Activated naive CD8-positive, alpha-beta T cell treated with anti-CD3 and anti-CD28 coated beads, Interleukin-2, amount 50 U/mL, for 24 hours (primary cell): ENCODE measurements around the gene ZDHHC1.

ENCODE experiments used
- ATAC-seq: fragments of 150-1000 bp; cut with Tn5 transposase; one replicate; pipeline ENCODE4 v1.10.0; 2021
- DNase-seq: peaks from one replicate; pipeline ENCODE4 v3.0.0; 2021
- H3K27ac Mint-ChIP-seq: one replicate; pipeline ENCODE4 v1.8.0; 2021; ENCODE audit warnings: mild to moderate bottlenecking, mixed read lengths
- H3K27me3 Mint-ChIP-seq: one replicate; pipeline ENCODE4 v1.8.0; 2021; ENCODE audit warnings: mixed read lengths
- H3K36me3 Mint-ChIP-seq: one replicate; pipeline ENCODE4 v1.8.0; 2021; ENCODE audit warnings: low read depth, mixed read lengths
- H3K4me1 Mint-ChIP-seq: one replicate; pipeline ENCODE4 v1.8.0; 2021; ENCODE audit warnings: mixed read lengths
- H3K4me3 Mint-ChIP-seq: one replicate; pipeline ENCODE4 v1.8.0; 2021; ENCODE audit warnings: mild to moderate bottlenecking, moderate library complexity, mixed read lengths
- H3K9me3 Mint-ChIP-seq: one replicate; pipeline ENCODE4 v1.8.0; 2021; ENCODE audit warnings: mixed read lengths

Gene ZDHHC1

DNA sequence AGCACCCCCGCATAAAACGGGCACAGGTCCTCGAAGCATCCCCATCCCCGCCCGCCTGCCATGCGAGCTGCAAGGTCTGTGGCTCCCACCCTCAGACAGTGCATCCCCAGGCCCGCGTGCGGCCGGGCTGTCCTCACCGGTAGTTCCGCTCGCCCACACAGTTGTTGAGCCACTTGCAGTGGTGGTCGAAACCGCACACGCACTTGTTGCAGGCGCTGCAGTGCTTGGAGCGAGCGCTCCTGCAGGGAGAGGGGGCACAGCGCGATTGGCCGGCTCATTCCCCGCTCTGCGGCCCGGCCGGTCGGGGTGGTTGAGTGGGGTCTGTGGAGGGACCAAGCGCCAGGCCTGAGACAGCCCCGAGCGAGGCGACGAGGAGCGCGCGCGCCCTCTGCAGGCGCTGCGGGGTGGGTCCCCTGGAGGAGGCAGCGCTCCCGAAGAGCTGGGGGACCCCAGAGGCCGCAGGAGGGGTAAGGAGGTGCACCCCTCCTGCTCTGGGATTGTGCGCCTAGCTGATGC, 17.0 kb downstream of the ZDHHC1 start:
- peak; percentile 71 for ATAC-seq
- H3K4me3 Mint-ChIP-seq, result no peak overlapping the region
- peaks cover under 1% of the 10 kb centered on the region for H3K4me1 Mint-ChIP-seq
- no peak overlapping the region for H3K27ac Mint-ChIP-seq
- no peaks in the 10 kb centered on the region for H3K9me3 Mint-ChIP-seq
- H3K36me3 Mint-ChIP-seq, result no peaks in the 10 kb centered on the region
- H3K27me3 Mint-ChIP-seq, result peaks cover 16% of the 10 kb centered on the region
- peak; percentile 70 for DNase-seq

DNA sequence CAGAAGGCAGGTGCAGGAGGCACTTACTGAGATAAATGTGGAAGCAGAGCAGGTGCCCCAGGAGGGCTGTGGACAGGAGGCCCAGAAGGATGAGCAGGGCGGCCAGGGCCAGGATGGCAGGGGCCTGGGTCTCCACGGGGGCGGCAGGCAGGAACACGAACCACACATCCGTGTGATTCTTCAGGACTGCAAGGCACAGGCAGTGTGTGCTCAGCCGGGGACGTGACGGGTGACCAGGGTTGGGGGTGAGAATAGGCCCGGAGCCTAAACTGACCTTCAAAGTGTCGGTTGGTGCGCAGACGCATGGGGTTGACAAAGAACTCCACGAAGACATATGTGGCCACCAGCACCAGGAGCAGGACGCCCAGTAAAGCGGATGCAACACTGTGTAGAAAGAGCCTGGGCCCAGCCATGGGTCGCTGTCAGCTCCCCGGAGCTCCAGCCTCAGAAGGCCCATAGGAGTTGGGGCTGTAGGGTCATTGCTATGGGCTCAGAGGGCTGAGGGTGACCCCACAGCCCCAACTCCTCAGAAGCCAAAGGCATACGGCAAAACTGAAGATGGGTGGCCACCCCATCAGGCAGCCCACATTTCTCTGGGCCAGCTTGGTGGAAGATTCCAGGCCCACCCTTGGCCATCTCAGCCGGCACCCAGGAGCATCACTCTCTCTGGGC, 17.6 kb downstream of the ZDHHC1 start:
- Mint-ChIP-seq H3K27ac (no peak overlapping the region), H3K9me3 (no peaks in the 10 kb centered on the region), H3K4me1 (peaks cover 4% of the 10 kb centered on the region), H3K27me3 (peaks cover 22% of the 10 kb centered on the region), H3K36me3 (no peaks in the 10 kb centered on the region), H3K4me3 (no peak overlapping the region)
- no peak for ATAC-seq
- DNase-seq, result no peak

DNA sequence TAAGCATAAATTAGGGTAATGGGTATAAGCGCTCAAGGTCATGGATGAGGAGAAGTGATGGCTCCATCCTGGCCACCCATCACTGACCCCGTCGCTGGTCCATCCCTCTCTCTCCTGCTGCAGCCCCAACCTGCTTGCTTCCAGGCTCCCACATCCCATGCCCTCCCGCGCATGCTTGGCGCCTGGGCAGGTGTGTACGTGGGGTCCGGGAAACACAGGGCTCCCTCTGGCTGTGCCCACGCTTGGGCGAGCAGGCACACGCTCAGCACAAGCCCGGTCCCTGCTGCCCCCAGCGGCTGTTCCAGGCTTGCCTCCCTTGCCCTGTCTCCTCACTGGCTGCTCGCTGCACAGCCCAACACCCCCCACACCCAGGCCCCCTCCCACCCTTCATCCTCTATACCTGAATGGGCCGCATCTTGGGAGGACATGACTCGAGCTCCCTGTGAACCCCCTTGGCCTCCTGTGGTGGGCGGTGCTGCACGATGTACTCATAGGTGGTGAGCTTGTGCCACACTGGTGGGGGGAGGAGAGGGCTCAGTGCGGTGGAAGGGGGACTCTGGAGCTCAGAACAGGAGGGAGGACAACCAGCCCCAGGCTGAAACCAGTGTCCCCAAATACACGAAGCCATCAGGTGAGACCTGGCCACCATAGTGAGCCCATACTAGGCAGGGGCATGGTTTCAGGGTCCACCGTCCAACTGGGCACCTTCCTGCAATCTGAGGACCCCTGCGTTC, 18.3 kb downstream of the ZDHHC1 start:
- H3K27ac Mint-ChIP-seq, result no peak overlapping the region
- no peaks in the 10 kb centered on the region for H3K36me3 Mint-ChIP-seq
- H3K9me3 Mint-ChIP-seq, result no peaks in the 10 kb centered on the region
- H3K27me3 Mint-ChIP-seq, result peaks cover 21% of the 10 kb centered on the region
- peaks cover 4% of the 10 kb centered on the region for H3K4me1 Mint-ChIP-seq
- H3K4me3 Mint-ChIP-seq, result no peak overlapping the region
- DNase-seq (no peak), ATAC-seq (no peak)

DNA sequence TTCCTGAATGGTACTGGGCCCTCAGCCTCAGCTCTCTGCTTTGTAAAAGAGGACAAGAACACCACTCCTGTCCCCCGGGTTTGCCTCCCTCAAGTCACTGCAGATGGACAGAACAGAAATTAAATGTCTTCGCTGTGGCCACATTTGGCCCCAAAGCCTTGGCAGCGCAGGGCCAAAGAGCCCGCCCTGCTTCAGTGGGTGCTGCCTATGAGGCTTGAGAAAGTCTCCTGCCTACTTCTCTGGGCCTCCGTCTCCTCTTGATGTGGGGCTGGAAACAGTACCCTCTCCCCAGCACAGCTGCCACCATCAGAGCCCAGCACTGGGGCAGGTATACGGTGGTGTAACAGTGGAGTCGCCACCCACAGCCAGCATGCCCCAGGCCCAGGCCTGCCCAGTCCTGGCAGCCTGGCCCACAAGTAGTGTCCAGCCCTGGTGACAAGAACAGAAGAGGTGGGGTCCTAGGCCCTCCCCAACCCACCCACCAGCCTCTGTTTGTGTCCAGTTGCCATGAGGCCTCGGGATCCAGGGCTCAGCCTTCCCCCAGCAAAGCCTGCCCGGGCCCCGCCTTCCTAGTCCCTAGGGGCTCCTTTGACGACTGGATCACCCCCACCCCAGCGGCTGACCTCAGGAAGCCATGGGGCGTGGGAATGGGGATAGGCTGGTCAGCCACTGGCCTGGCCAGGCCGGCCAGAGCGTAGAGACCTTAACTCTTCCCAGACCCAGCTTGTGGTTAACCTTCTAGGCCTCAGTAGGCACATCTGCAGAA, 19.1 kb downstream of the ZDHHC1 start:
- H3K4me3 Mint-ChIP-seq, result no peak overlapping the region
- H3K27me3 Mint-ChIP-seq, result peaks cover 27% of the 10 kb centered on the region
- ATAC-seq (no peak), DNase-seq (no peak)
- no peaks in the 10 kb centered on the region for H3K36me3 Mint-ChIP-seq
- H3K9me3 Mint-ChIP-seq, result no peaks in the 10 kb centered on the region
- peaks cover 4% of the 10 kb centered on the region for H3K4me1 Mint-ChIP-seq
- no peak overlapping the region for H3K27ac Mint-ChIP-seq

DNA sequence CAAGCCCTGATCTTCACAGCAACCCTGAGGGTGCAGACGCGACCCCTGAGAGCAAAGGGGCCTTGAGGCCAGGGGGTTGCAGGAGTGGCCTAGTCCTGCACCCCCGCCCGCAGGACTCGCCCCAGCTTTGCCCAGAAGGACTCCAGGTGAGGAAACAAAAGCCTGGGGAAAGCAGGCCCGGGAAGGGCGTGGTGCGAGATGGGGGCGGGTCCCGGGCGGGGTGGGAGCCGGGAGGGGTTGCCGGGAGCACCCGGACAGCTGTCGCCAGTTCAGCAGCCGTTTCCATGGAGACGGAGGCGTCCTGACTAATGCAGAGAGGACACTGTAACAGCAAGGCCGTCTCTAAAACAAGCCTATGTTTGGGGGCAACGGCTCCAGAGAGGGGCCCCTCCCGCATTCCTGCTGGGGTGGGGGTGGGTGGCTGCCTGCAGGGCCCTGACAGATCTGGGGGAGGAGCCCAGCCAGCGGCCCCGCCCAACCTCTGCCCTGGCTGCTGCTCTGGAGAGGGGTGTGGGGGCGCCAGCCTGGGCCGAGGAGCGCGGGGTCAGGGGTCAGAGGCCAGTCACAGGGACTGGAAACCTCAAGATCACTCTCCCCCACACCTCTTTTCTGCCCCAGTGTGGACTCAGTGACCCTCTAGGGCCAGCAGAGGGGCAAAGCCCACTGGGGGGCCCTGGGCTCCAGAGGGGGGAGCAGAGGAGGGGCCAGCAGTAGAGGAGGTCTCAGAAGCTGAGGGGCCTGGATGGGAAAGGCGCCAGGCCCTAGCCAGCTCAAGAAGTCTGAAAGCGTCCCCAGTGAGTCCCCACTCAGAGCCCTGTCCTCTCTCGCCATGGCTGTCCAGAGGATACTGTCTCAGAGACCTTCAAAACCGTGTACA, 19.9 kb downstream of the ZDHHC1 start:
- no peak for ATAC-seq
- H3K27ac Mint-ChIP-seq, result no peak overlapping the region
- peaks cover 31% of the 10 kb centered on the region for H3K27me3 Mint-ChIP-seq
- no peak overlapping the region for H3K4me3 Mint-ChIP-seq
- DNase-seq, result no peak
- peaks cover 4% of the 10 kb centered on the region for H3K4me1 Mint-ChIP-seq
- no peaks in the 10 kb centered on the region for H3K9me3 Mint-ChIP-seq
- no peaks in the 10 kb centered on the region for H3K36me3 Mint-ChIP-seq

DNA sequence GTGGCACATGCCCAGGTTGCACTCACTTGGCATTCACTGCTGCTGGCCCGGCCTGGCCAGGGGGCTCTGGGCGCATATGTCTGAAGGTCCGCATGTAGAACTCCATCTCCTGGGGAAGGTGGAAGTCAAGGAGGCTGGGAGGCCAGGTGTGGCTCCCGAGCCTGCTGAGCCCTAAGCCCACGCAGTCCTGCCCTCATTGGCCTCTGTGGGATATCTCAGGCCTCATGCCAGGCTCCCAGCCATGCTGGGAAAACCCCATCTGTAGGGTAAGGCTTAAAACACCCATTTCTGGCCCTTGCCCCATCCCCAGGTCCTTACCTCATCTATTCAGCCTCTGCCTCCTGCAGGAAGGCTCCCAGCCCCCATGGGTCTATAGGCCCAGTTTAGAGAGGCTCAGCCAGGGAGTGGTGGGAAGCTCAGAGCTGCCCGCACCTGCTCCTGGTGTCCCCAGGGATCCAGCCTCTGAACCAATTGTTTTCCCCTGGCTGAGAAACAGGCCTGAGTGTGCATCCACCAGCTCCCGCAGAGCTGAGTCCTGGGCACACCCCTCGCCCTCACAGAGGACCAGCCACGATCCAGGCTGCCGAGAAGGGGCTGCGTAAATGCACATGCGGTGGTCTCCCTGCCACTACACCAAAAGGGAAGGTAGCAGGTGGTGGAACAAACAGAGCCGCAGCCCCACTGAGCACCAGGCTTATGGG, 20.7 kb downstream of the ZDHHC1 start:
- DNase-seq (no peak), ATAC-seq (no peak)
- peaks cover 32% of the 10 kb centered on the region for H3K27me3 Mint-ChIP-seq
- no peaks in the 10 kb centered on the region for H3K36me3 Mint-ChIP-seq
- H3K4me1 Mint-ChIP-seq, result peaks cover 4% of the 10 kb centered on the region
- no peak overlapping the region for H3K27ac Mint-ChIP-seq
- H3K9me3 Mint-ChIP-seq, result no peaks in the 10 kb centered on the region
- H3K4me3 Mint-ChIP-seq, result no peak overlapping the region

DNA sequence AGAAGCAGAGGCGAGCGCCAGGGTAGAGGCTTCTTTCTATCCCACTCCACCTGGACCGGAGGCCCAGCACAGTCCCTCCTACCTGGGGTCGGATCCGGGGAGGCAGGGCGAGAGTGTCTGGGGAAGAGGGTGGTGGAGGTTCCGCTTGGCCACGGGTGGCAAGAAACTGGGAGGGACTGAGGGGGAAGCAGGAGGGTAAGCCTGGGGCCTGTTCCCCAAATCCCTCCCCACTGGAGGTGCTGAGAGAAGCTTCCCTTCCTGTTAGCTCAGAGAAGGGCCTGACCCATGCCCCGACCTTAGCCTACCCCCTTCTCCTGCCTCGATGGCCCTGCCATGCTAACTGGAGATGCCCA, 21.2 kb downstream of the ZDHHC1 start:
- no peak for ATAC-seq
- no peak for DNase-seq
- Mint-ChIP-seq H3K9me3 (no peaks in the 10 kb centered on the region), H3K27me3 (peaks cover 32% of the 10 kb centered on the region), H3K36me3 (no peaks in the 10 kb centered on the region), H3K4me1 (peaks cover 4% of the 10 kb centered on the region), H3K27ac (no peak overlapping the region), H3K4me3 (no peak overlapping the region)

DNA sequence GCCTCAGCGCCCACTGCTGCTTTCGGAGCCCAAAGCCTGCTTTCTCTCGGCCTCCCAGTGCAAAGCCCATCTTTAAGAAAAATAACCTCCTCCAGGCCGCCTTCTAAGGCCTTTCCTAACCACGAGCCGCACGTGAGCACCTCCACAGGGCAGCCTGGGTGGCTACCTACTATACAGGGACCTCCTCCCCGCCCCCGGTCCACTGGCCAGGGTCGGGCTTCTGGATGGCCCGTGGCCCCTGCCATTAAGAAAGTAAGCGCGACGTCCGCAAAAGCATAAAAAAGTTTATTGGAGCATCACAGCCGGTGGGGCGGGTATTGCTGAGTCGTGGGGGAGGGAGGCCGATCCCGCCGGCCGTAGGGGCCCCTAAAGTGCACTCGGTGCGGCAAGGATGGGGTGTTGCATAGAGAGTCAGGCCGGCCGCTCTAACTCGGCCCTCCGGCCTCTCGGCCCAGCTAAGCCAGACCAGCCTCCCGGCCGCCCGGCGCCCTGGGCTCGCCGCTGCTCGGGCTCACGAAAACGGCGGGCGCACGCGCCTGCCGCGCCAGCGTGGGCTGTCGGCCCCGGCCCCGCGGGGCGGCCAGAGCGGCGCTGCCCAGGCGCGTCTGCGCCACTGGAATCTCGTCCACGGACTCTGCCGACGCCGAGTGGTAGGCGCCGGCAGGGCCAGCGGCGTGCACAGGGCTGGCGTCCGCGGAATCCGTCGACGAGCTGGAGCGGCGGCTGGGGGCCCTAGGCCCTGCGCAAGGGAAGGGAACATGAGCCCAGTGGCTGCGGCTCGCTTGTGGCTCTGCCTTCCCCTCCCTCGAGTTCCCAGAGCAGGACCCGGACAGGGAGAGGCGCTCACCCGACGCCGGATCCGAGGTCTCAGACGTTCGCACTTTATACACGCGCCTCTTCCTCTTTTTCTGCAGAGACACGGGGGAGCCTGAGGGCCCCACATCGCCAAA, 21.8 kb downstream of the ZDHHC1 start:
- Mint-ChIP-seq H3K36me3 (no peaks in the 10 kb centered on the region), H3K9me3 (no peaks in the 10 kb centered on the region), H3K4me3 (peak overlapping the region; percentile 14), H3K4me1 (peaks cover 4% of the 10 kb centered on the region), H3K27me3 (peaks cover 32% of the 10 kb centered on the region), H3K27ac (no peak overlapping the region)
- ATAC-seq, result no peak
- no peak for DNase-seq

DNA sequence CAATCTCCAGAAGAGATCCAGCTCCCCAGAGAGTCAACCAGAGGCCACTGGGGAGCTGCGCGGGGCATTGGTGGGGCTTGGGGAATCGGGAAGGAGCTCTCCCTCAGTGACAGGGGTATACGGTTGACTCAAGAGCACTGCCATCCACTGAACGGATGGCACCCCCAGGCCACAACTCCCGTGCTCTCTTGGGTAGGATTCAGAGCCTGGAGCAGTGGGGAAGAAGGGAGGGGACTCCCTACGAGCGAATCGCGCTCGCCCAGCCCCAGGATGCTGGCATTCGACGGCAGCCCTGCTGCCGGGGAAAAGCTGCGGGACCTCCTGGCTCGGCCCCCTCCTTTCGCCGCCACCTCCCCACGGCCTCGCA, 22.5 kb downstream of the ZDHHC1 start:
- DNase-seq (no peak), ATAC-seq (peak; percentile 5)
- peak overlapping the region; percentile 14 for H3K4me3 Mint-ChIP-seq
- H3K36me3 Mint-ChIP-seq, result no peaks in the 10 kb centered on the region
- H3K9me3 Mint-ChIP-seq, result no peaks in the 10 kb centered on the region
- peaks cover 33% of the 10 kb centered on the region for H3K27me3 Mint-ChIP-seq
- H3K4me1 Mint-ChIP-seq, result peaks cover 4% of the 10 kb centered on the region
- H3K27ac Mint-ChIP-seq, result no peak overlapping the region

DNA sequence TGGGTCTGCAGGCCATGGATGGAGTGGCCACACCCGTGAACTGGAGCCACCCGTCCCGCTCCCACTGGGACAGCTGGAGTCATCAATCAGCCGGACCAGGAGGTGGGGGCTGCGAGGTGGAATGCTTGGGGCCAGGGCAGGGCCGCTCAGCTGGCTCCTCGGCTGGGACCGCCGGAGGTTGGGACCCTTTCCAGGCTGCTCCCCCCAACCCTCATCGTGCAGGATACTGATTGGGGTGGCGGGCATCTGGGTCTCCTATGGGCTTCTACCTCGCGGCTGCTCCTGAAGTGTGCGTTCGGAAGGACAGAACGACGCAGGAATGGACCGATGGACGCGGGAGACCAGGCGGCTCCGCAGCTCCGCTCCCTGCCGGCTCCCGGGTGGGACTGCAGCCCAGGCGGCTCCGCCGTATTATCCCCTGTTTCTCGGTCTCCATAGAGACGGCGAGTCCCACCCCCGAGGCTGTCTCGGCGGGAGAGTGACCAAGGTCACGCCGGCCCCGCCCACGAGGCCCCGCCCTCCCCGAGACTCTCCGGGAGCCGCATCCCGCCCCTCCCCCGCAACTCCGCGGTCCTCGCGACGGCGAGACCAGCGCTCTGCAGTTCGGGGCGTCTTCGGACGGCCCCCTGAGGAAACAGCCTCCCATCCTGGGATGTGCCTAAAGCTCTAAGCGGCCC, 23.0 kb downstream of the ZDHHC1 start, which contains the start of gene TPPP3:
Gene TPPP3, minus strand, starts transcription at position 388 of the 677 bp plus-strand sequence. CDS start 2,387 bp downstream, outside the sequence.
- H3K27me3 Mint-ChIP-seq, result peaks cover 32% of the 10 kb centered on the region
- no peaks in the 10 kb centered on the region for H3K9me3 Mint-ChIP-seq
- no peaks in the 10 kb centered on the region for H3K36me3 Mint-ChIP-seq
- peak; percentile 61 for DNase-seq
- H3K4me3 Mint-ChIP-seq, result peak within 1 kb of the TSS; percentile 14
- ATAC-seq, result peak; percentile 48
- H3K27ac Mint-ChIP-seq, result no peak within 1 kb of the TSS
- H3K4me1 Mint-ChIP-seq, result peaks cover 4% of the 10 kb centered on the region

DNA sequence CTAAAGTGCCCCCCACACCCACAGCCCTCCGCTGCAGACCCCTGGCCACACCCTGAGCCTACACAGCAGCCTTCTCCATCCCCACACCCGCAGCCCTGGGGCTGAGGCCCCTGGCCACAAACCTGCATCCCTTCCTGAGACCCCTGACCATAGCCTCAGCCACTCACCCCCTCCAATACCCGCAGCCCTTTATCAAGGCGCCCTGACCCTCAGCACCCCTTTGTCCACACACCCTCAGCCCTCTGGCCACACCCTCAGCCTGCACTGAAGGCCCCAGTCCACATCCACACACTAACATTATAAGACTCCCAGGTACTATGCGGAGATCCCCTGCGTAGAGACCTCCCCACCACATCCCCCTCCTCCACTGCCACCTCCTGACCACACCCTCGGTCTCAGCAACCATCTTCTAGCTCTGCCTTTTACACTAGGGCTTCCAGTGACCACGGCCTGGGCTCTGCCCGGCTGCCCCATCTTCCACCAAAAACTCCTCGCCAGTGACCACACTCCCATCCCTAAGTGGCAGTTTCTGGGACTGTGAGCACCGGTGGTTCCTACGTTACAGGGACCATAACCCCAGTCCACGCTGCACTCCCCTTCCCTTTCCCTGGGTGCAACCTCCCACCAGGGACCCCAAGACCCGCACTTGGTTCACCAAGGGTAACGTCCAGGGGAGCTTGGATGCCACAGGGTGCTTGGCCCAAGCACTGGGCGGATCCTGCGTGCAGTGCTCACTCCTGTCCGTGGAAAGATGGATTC, 23.8 kb downstream of the ZDHHC1 start:
- ATAC-seq, result no peak
- peaks cover 32% of the 10 kb centered on the region for H3K27me3 Mint-ChIP-seq
- H3K36me3 Mint-ChIP-seq, result no peaks in the 10 kb centered on the region
- DNase-seq, result no peak
- no peaks in the 10 kb centered on the region for H3K9me3 Mint-ChIP-seq
- H3K27ac Mint-ChIP-seq, result no peak overlapping the region
- no peak overlapping the region for H3K4me3 Mint-ChIP-seq
- H3K4me1 Mint-ChIP-seq, result peaks cover 4% of the 10 kb centered on the region
